GM19025 (cell line): ENCODE data around the gene PSG5.
"Not testable (repeated sequence)": the region's sequence is repeated elsewhere in the genome, so short reads cannot be mapped to it uniquely, and the experiment has no call there.

ENCODE experiments used
- ATAC-seq: cut with Tn5 transposase; IDR thresholded peaks from one replicate; pipeline ENCODE4 v1.9.1; 2021; ENCODE audit warnings: mild to moderate bottlenecking, low read depth, moderate library complexity; ENCODE audit not compliant: unreplicated experiment

PSG5 gene

GRCh38 chr19:43192381-43193155 lies 6.2 kb upstream of the PSG5 start:
- not testable (repeated sequence) for ATAC-seq

- not testable (repeated sequence) for ATAC-seq
These were observed 1.8 kb upstream of the PSG5 start for GRCh38 chr19:43188092-43188491.

- ATAC-seq = not testable (repeated sequence)
These were observed 4.2 kb downstream of the PSG5 start for GRCh38 chr19:43181869-43182771.

GRCh38 chr19:43179569-43180147 lies 6.7 kb downstream of the PSG5 start:
- ATAC-seq = not testable (repeated sequence)

GRCh38 chr19:43178577-43178976 lies 7.8 kb downstream of the PSG5 start:
- ATAC-seq = not testable (repeated sequence)

- not testable (repeated sequence) for ATAC-seq
These were observed 20.4 kb downstream of the PSG5 start for GRCh38 chr19:43165906-43166305.

- ATAC-seq = not testable (repeated sequence)
These were observed 23.2 kb downstream of the PSG5 start for GRCh38 chr19:43163135-43163534.

- ATAC-seq = not testable (repeated sequence)
These were observed 24.1 kb downstream of the PSG5 start for GRCh38 chr19:43162261-43162660.

- ATAC-seq = no peak
These were observed 34.1 kb downstream of the PSG5 start for GRCh38 chr19:43152214-43152613.

- ATAC-seq = not testable (repeated sequence)
These were observed 36.5 kb downstream of the PSG5 start for GRCh38 chr19:43149788-43150187.

- no peak for ATAC-seq
These were observed 38.1 kb downstream of the PSG5 start for GRCh38 chr19:43148233-43148632.

GRCh38 chr19:43141763-43142162 lies 44.6 kb downstream of the PSG5 start:
- ATAC-seq = not testable (repeated sequence)

GRCh38 chr19:43132696-43133095 lies 53.6 kb downstream of the PSG5 start:
- no peak for ATAC-seq

- ATAC-seq = not testable (repeated sequence)
These were observed 55.0 kb downstream of the PSG5 start for GRCh38 chr19:43131281-43131842.

GRCh38 chr19:43129197-43129596 lies 57.1 kb downstream of the PSG5 start:
- not testable (repeated sequence) for ATAC-seq

GRCh38 chr19:43127336-43127735 lies 59.0 kb downstream of the PSG5 start:
- ATAC-seq = not testable (repeated sequence)

- no peak for ATAC-seq
These were observed 59.6 kb downstream of the PSG5 start for GRCh38 chr19:43126720-43127119.

GRCh38 chr19:43124360-43124759 lies 62.0 kb downstream of the PSG5 start:
- ATAC-seq = no peak

- ATAC-seq = not testable (repeated sequence)
These were observed 65.8 kb downstream of the PSG5 start for GRCh38 chr19:43120433-43121026.

- not testable (repeated sequence) for ATAC-seq
These were observed 66.8 kb downstream of the PSG5 start for GRCh38 chr19:43119526-43119925.
